ENCODE measurements around the gene GALNTL6. TPM values are rescaled to one million over a fixed set of nuclear protein-coding genes. Genes with fewer than 3 reads are reported as not detected.

GALNTL6 gene
- total and polyA plus RNA-seq, 2 donors from 2014 or later = 0.60 TPM; not detected in 1

GRCh38 chr4:172938072-172938829 lies 1125.0 kb downstream of the GALNTL6 start:
- intact Hi-C loops (cut with DNase I) = no loop called here
- Histone ChIP-seq H3K4me1 (ENCODE audit: control insufficient read depth in 2 of 3, insufficient read depth in 2 of 3, low read depth in 1 of 3, low read length in 3 of 3) (no peaks in the 10 kb centered on the region), H3K36me3 (ENCODE audit: control insufficient read depth in 2 of 3, insufficient read depth in 3 of 3, low read length in 3 of 3) (no peaks in the 10 kb centered on the region), H3K4me3 (ENCODE audit: low read length in 3 of 3) (no peak overlapping the region), H3K9ac (ENCODE audit: low read length in 3 of 3) (no peak overlapping the region), H3K9me3 (ENCODE audit: control insufficient read depth in 2 of 3, insufficient read depth in 1 of 3, low read length in 3 of 3) (no peaks in the 10 kb centered on the region), H3K27me3 (ENCODE audit: control insufficient read depth, insufficient read depth, low read length) (no peaks in the 10 kb centered on the region), H3K27ac (ENCODE audit: low read depth in 2 of 2, low read length in 2 of 2) (no peak overlapping the region)
- FAIRE-seq = no peak
- TF ChIP-seq CTCF (IDR thresholded peaks at IDR 0.05; ENCODE audit: borderline replicate concordance, extremely low read depth, insufficient read depth) = no peak
- peak in 2 of 5 donors; percentile 30 to 43 for DNase-seq

- Histone ChIP-seq H3K9ac (ENCODE audit: low read length in 3 of 3) (no peak overlapping the region), H3K9me3 (ENCODE audit: control insufficient read depth in 2 of 3, insufficient read depth in 1 of 3, low read length in 3 of 3) (no peaks in the 10 kb centered on the region), H3K4me1 (ENCODE audit: control insufficient read depth in 2 of 3, insufficient read depth in 2 of 3, low read depth in 1 of 3, low read length in 3 of 3) (no peaks in the 10 kb centered on the region), H3K27me3 (ENCODE audit: control insufficient read depth, insufficient read depth, low read length) (no peaks in the 10 kb centered on the region), H3K36me3 (ENCODE audit: control insufficient read depth in 2 of 3, insufficient read depth in 3 of 3, low read length in 3 of 3) (no peaks in the 10 kb centered on the region), H3K27ac (ENCODE audit: low read depth in 2 of 2, low read length in 2 of 2) (no peak overlapping the region), H3K4me3 (ENCODE audit: low read length in 3 of 3) (no peak overlapping the region)
- no peak for TF ChIP-seq CTCF (IDR thresholded peaks at IDR 0.05; ENCODE audit: borderline replicate concordance, extremely low read depth, insufficient read depth)
- no peak for DNase-seq
- intact Hi-C loops (cut with DNase I) = no loop called here
- FAIRE-seq = no peak
Measured at GRCh38 chr4:172938870-172939269, 1125.7 kb downstream of the GALNTL6 start.

- no peak overlapping the region for H3K27ac ChIP-seq (ENCODE audit: low read depth in 2 of 2, low read length in 2 of 2)
- no peaks in the 10 kb centered on the region for H3K9me3 ChIP-seq (ENCODE audit: control insufficient read depth in 2 of 3, insufficient read depth in 1 of 3, low read length in 3 of 3)
- no peaks in the 10 kb centered on the region for H3K4me1 ChIP-seq (ENCODE audit: control insufficient read depth in 2 of 3, insufficient read depth in 2 of 3, low read depth in 1 of 3, low read length in 3 of 3)
- H3K9ac ChIP-seq (ENCODE audit: low read length in 3 of 3) = no peak overlapping the region
- intact Hi-C loops (cut with DNase I) = no loop called here
- no peak for DNase-seq
- H3K36me3 ChIP-seq (ENCODE audit: control insufficient read depth in 2 of 3, insufficient read depth in 3 of 3, low read length in 3 of 3) = no peaks in the 10 kb centered on the region
- TF ChIP-seq CTCF (IDR thresholded peaks at IDR 0.05; ENCODE audit: borderline replicate concordance, extremely low read depth, insufficient read depth) = no peak
- no peak for FAIRE-seq
- H3K27me3 ChIP-seq (ENCODE audit: control insufficient read depth, insufficient read depth, low read length) = no peaks in the 10 kb centered on the region
- no peak overlapping the region for H3K4me3 ChIP-seq (ENCODE audit: low read length in 3 of 3)
Measured at GRCh38 chr4:172942840-172943239, 1129.6 kb downstream of the GALNTL6 start.

Data from kidney (tissue), 14 donors.